Keratinocyte (primary cell): ENCODE results near the gene ADAMTS16. TPM values are rescaled to one million over a fixed set of nuclear protein-coding genes. Genes with fewer than 3 reads are reported as not detected.

ENCODE experiments used
- DNase-seq: peaks from one replicate; pipeline ENCODE4 v3.0.0-alpha.2; 2011; ENCODE audit warnings: low read depth, missing footprints, low spot score
- FAIRE-seq: peaks from 2 replicates; lab custom pipeline; 2011; peaks lifted over from hg19 to GRCh38; lab: Jason Lieb, UNC
- H2AFZ ChIP-seq: 2 replicates; pipeline ENCODE4 v1.6.0; 2012; ENCODE audit warnings: low read length, control low read depth, inconsistent platforms; ENCODE audit not compliant: control insufficient read depth
- H3K27ac ChIP-seq: 2 replicates; pipeline ENCODE4 v1.5.1; 2011; ENCODE audit warnings: low read length; ENCODE audit not compliant: control insufficient read depth, insufficient read depth
- H3K27me3 ChIP-seq: 3 replicates; pipeline ENCODE4 v1.6.0; 2011; ENCODE audit warnings: low read length; ENCODE audit not compliant: control insufficient read depth, insufficient read depth; ENCODE audit errors: extremely low read depth
- H3K36me3 ChIP-seq, 2 experiments: 2 replicates in 1 of 2; 3 replicates in 1 of 2; pipeline ENCODE4 v1.5.1; 2011; ENCODE audit warnings: low read length in 2 of 2, mild to moderate bottlenecking in 1 of 2; ENCODE audit not compliant: control insufficient read depth in 2 of 2, insufficient read depth in 2 of 2; ENCODE audit errors: extremely low read depth in 1 of 2
- H3K4me1 ChIP-seq: 3 replicates; pipeline ENCODE4 v1.5.1; 2011; ENCODE audit warnings: low read length; ENCODE audit not compliant: control insufficient read depth, insufficient read depth; ENCODE audit errors: extremely low read depth
- H3K4me2 ChIP-seq: 3 replicates; pipeline ENCODE4 v1.6.0; 2011; ENCODE audit warnings: low read depth, low read length; ENCODE audit not compliant: control insufficient read depth, insufficient read depth; ENCODE audit errors: extremely low read depth
- H3K4me3 ChIP-seq, 3 experiments: fragments of 200-600 bp in 1 of 3; sonication (generic) in 1 of 3; 2 replicates in 2 of 3; 3 replicates in 1 of 3; pipeline ENCODE4 v1.5.1; 2011 to 2016; ENCODE audit warnings: low read length in 3 of 3, mild to moderate bottlenecking in 3 of 3, control low read depth in 2 of 3, inconsistent platforms in 1 of 3, low read depth in 1 of 3, mixed read lengths in 1 of 3, mixed run types in 1 of 3, moderate library complexity in 1 of 3; ENCODE audit not compliant: control insufficient read depth in 2 of 3, insufficient read depth in 2 of 3; ENCODE audit errors: extremely low read depth in 1 of 3
- H3K79me2 ChIP-seq: 2 replicates; pipeline ENCODE4 v1.6.0; 2012; ENCODE audit warnings: low read length; ENCODE audit not compliant: control insufficient read depth, insufficient read depth
- H3K9ac ChIP-seq: 3 replicates; pipeline ENCODE4 v1.6.0; 2011; ENCODE audit warnings: low read length; ENCODE audit not compliant: control insufficient read depth, insufficient read depth; ENCODE audit errors: extremely low read depth
- H3K9me1 ChIP-seq: 3 replicates; pipeline ENCODE4 v1.6.0; 2011; ENCODE audit warnings: low read length; ENCODE audit not compliant: control insufficient read depth, insufficient read depth; ENCODE audit errors: extremely low read depth
- H3K9me3 ChIP-seq: 2 replicates; pipeline ENCODE4 v1.5.1; 2012; ENCODE audit warnings: low read depth, low read length; ENCODE audit not compliant: control insufficient read depth
- H4K20me1 ChIP-seq: 3 replicates; pipeline ENCODE4 v1.6.0; 2011; ENCODE audit warnings: low read length; ENCODE audit not compliant: control insufficient read depth, insufficient read depth; ENCODE audit errors: extremely low read depth
- CTCF ChIP-seq, 3 experiments: IDR thresholded peaks in 1 of 3; conservative IDR thresholded peaks in 1 of 3; optimal IDR thresholded peaks in 1 of 3; 2 replicates in 2 of 3; 3 replicates in 1 of 3; pipeline versions ENCODE3 to v1.5.1; 2011; ENCODE audit warnings: low read length in 3 of 3, mild to moderate bottlenecking in 3 of 3, moderate library complexity in 2 of 3, control low read depth in 1 of 3, inconsistent platforms in 1 of 3; ENCODE audit not compliant: insufficient read depth in 2 of 3; ENCODE audit errors: extremely low read depth in 1 of 3
- EZH2 ChIP-seq: IDR thresholded peaks from one replicate; pipeline ENCODE4 v1.6.1; 2012; ENCODE audit warnings: inconsistent platforms, mild to moderate bottlenecking, low read length, moderate library complexity
- dilution Hi-C: fragments of 300-500 bp; cut with MboI; formaldehyde crosslinking; loops from one replicate; pipeline ENCODE4 v1.7.0; 2020; ENCODE audit warnings: low sequenced_read_pairs; ENCODE audit not compliant: extremely low pct_ligation_motif_present
- polyA plus RNA-seq, 5 experiments: library from polyadenylated mRNA; depleted of rRNA in 3 of 5; stranded (reverse) in 3 of 5; stranded (forward) in 1 of 5; unstranded in 1 of 5; fragments of >200 nt; gene quantifications; 1 replicate in 1 of 5; 2 replicates in 3 of 5; 3 replicates in 1 of 5; pipeline versions ENCODE4 v1.2.1 to v1.2.3, GENCODE V29; 2011 to 2012; ENCODE audit warnings: missing spikeins in 2 of 5, low read depth in 1 of 5, low replicate concordance in 1 of 5

ADAMTS16 gene
- polyA plus RNA-seq, 1 donor (not counting 4 experiments of a cell fraction or from before 2014, with no cell fraction given): not detected

- DNase-seq: no peak
- TF ChIP-seq EZH2: no peak
- TF ChIP-seq CTCF (optimal IDR thresholded peaks at IDR 0.05 in 1 of 3, IDR thresholded peaks at IDR 0.05 in 1 of 3, conservative IDR thresholded peaks at IDR 0.05 in 1 of 3; ENCODE audit: extremely low read depth in 1 of 3, insufficient read depth in 2 of 3, low read length in 3 of 3): no peak
- no peaks in the 10 kb centered on the region for H3K79me2 ChIP-seq
- FAIRE-seq: no peak
- no peak overlapping the region for H3K4me2 ChIP-seq
- H3K9me1 ChIP-seq: no peaks in the 10 kb centered on the region
- H3K4me3 ChIP-seq: no peak overlapping the region
- no peaks in the 10 kb centered on the region for H3K36me3 ChIP-seq
- no peaks in the 10 kb centered on the region for H3K4me1 ChIP-seq
- dilution Hi-C loops: no loop called here
- H2AFZ ChIP-seq: no peak overlapping the region
- H3K9ac ChIP-seq: no peak overlapping the region
- H4K20me1 ChIP-seq: no peaks in the 10 kb centered on the region
- no peak overlapping the region for H3K27ac ChIP-seq
- no peaks in the 10 kb centered on the region for H3K27me3 ChIP-seq
- H3K9me3 ChIP-seq: no peaks in the 10 kb centered on the region
Measured at GRCh38 chr5:5150667-5151066, 10.5 kb downstream of the ADAMTS16 start.

GRCh38 chr5:5154733-5155132 lies 14.6 kb downstream of the ADAMTS16 start:
- no peak for DNase-seq
- Histone ChIP-seq H3K9me1 (no peaks in the 10 kb centered on the region), H3K4me3 (no peak overlapping the region), H3K79me2 (no peaks in the 10 kb centered on the region), H3K27me3 (no peaks in the 10 kb centered on the region), H3K9me3 (no peaks in the 10 kb centered on the region), H3K4me1 (no peaks in the 10 kb centered on the region), H3K9ac (no peak overlapping the region), H4K20me1 (no peaks in the 10 kb centered on the region), H2AFZ (no peak overlapping the region), H3K36me3 (no peaks in the 10 kb centered on the region), H3K4me2 (no peak overlapping the region), H3K27ac (no peak overlapping the region)
- no peak for TF ChIP-seq CTCF (optimal IDR thresholded peaks at IDR 0.05 in 1 of 3, IDR thresholded peaks at IDR 0.05 in 1 of 3, conservative IDR thresholded peaks at IDR 0.05 in 1 of 3; ENCODE audit: extremely low read depth in 1 of 3, insufficient read depth in 2 of 3, low read length in 3 of 3)
- no peak for TF ChIP-seq EZH2
- FAIRE-seq: no peak
- dilution Hi-C loops: no loop called here
